ENCODE results near the gene ARAP3. TPM values are rescaled to one million over a fixed set of nuclear protein-coding genes. Genes with fewer than 3 reads are reported as not detected.

Gene ARAP3
- polyA plus RNA-seq, 1 experiment, result 3.5 TPM

DNA sequence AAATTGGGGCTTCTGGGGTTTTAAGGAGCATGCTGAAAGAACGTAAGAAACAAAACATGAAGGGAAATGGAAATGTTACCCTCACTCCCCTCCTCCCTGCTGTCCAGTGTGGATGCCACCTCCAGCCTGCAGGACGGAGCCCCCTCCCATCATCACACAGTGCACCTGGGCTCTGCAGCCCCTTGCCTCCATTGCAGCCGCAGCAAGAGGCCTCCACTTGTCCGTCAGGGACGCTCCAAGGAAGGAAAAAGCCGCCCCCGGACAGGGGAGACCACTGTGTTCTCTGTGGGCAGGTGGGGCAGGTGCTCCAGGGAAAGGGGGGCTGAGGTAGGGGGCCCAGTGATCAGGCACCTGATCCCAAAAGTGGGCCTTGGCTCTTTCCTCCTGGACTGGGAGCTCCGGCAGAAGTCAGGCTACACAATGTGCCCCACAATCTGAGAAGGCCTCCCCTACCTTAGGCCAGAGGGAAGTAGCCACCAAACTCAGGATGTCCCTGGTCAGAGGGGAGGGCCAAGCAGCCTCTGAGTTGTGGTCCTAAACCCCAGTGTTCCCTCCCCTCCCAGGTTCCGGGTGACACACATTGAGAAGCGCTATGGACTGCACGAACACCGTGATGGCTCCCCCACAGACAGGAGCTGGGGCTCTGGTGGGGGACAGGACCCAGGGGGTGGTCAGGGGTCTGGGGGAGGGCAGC lies 42.5 kb downstream of the ARAP3 start:
- no peak overlapping the region for H3K27ac ChIP-seq (ENCODE audit: low read depth, low read length)
- H3K27me3 ChIP-seq (ENCODE audit: control insufficient read depth, insufficient read depth, low read length), result no peaks in the 10 kb centered on the region
- POLR2A ChIA-PET, result no interaction called here
- H3K4me3 ChIP-seq (ENCODE audit: low read depth, low read length), result no peak overlapping the region
- no peaks in the 10 kb centered on the region; the same call in 1 of the 2 replicates for H3K9me3 ChIP-seq (ENCODE audit: control insufficient read depth, insufficient read depth, low read length)
- no peak for DNase-seq (ENCODE audit: low read depth, low spot score)
- CTCF ChIA-PET, result interaction anchor here (1.6 to 11.5 kb wide), 3 partner anchors 19 to 47 kb away, joined by 4 to 175 read pairs (median 31); partner anchors contain the start of gene DIAPH1
- no peak for TF ChIP-seq CTCF (IDR thresholded peaks at IDR 0.05; ENCODE audit: low read depth, low read length)

GRCh38 chr5:141638771-141639170 lies 43.3 kb downstream of the ARAP3 start:
- POLR2A ChIA-PET, result no interaction called here

DNA sequence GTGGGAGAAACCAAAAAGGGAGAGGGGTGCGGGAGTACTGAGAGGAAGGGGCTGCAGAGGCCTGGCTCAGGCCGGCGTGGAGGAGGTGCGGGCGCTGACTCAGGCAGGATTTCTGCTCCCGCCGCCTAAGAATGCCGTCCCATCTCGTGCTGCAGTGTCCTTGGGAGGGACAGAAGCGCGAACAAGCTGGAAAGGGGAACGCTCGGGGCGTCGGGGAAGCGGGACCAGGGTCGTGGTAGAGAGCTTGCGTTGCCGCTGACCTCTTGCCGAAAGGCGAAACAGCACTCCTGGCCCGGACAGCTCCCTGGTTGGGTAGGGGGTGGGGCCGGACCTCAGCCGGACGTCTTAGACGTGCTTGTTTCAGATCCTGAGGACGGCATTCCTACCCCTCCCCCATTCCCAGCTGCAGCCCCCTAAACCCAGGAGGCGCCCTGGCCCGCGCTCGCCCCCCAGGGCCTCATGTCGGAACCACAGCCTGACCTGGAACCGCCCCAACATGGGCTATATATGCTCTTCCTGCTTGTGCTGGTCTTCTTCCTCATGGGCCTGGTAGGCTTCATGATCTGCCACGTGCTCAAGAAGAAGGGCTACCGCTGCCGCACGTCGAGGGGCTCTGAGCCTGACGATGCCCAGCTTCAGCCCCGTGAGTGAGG lies 44.1 kb downstream of the ARAP3 start:
- ChIA-PET POLR2A (interaction anchor here (1.4 to 3.1 kb wide), 4 partner anchors 14 to 29 kb away, joined by 3 to 28 read pairs (median 13); partner anchors contain the start of genes DIAPH1 and FCHSD1), CTCF (interaction anchor here (1.4 to 11.5 kb wide), 5 partner anchors 18 to 323 kb away, joined by 4 to 175 read pairs (median 6); partner anchors contain the start of gene DIAPH1)
- TF ChIP-seq CTCF (IDR thresholded peaks at IDR 0.05; ENCODE audit: low read depth, low read length), result peak; percentile 36
- Histone ChIP-seq H3K9me3 (ENCODE audit: control insufficient read depth, insufficient read depth, low read length) (no peaks in the 10 kb centered on the region; the same call in 1 of the 2 replicates), H3K27ac (ENCODE audit: low read depth, low read length) (no peak overlapping the region), H3K4me3 (ENCODE audit: low read depth, low read length) (peak overlapping the region; percentile 77), H3K27me3 (ENCODE audit: control insufficient read depth, insufficient read depth, low read length) (no peaks in the 10 kb centered on the region)
- no peak for DNase-seq (ENCODE audit: low read depth, low spot score)

More at GRCh38 chr5:141638771-141639170, 43.3 kb downstream of the ARAP3 start:
- DNase-seq (ENCODE audit: low read depth, low spot score), result no peak
- Histone ChIP-seq H3K9me3 (ENCODE audit: control insufficient read depth, insufficient read depth, low read length) (no peaks in the 10 kb centered on the region; the same call in 1 of the 2 replicates), H3K27ac (ENCODE audit: low read depth, low read length) (no peak overlapping the region), H3K27me3 (ENCODE audit: control insufficient read depth, insufficient read depth, low read length) (no peaks in the 10 kb centered on the region), H3K4me3 (ENCODE audit: low read depth, low read length) (no peak overlapping the region)
- CTCF ChIA-PET, result interaction anchor here (3.9 to 11.5 kb wide), 2 partner anchors 19 to 46 kb away, joined by 31 to 175 read pairs; partner anchors contain the start of gene DIAPH1
- no peak for TF ChIP-seq CTCF (IDR thresholded peaks at IDR 0.05; ENCODE audit: low read depth, low read length)

DNA sequence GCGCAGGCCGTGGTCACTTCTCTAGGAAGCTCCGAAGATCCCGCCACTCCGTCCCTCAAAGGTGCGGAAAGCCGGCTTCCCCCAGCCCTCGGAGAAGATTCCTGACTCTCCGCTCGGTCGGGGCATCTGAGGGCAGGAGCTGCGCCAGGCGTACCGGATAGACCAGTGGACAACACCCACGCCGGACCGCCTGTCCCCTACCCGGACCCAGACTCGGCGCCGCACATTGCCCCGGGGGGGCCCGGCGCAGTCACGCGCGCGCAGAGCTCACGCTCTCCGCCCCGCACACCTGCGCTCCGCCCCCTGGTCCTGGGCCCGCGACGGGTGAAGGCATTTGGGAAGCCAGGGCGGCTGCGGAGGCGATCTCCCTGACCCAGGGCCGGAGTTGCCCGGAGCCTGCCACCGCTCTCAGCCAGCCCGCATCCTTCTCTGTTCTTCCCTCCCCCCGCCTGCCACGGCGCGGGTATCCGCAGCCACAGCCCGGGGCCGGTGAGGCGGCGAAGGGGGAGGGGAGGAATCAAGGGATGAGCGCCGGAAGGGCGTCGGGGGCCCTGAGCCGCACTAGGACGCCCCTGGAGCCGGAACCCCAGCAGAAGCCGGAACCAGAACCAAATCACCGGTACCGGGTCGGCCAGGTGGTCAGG lies 44.8 kb downstream of the ARAP3 start:
- DNase-seq (ENCODE audit: low read depth, low spot score), result no peak
- ChIA-PET CTCF (interaction anchor here (1.2 to 11.5 kb wide), 8 partner anchors 17 to 324 kb away, joined by 3 to 175 read pairs (median 4); partner anchors contain the start of gene DIAPH1), POLR2A (interaction anchor here (0.5 to 3.1 kb wide), 10 partner anchors 14 to 332 kb away, joined by 3 to 28 read pairs (median 4); partner anchors contain the start of genes DIAPH1, FCHSD1 and RNF14)
- Histone ChIP-seq H3K4me3 (ENCODE audit: low read depth, low read length) (peak overlapping the region; percentile 77), H3K27me3 (ENCODE audit: control insufficient read depth, insufficient read depth, low read length) (no peaks in the 10 kb centered on the region), H3K27ac (ENCODE audit: low read depth, low read length) (no peak overlapping the region), H3K9me3 (ENCODE audit: control insufficient read depth, insufficient read depth, low read length) (no peaks in the 10 kb centered on the region; the same call in 1 of the 2 replicates)
- TF ChIP-seq CTCF (IDR thresholded peaks at IDR 0.05; ENCODE audit: low read depth, low read length), result no peak
